PC-9 (cell line): ENCODE data around the gene MISP. TPM values are rescaled to one million over a fixed set of nuclear protein-coding genes. Genes with fewer than 3 reads are reported as not detected.
A peak's percentile ranks its signal among the peaks of the same experiment; 100 is the strongest.

Experiments
- BruUV-seq: library from RNA; stranded (reverse); fragments of 400-500 nt; replicated peaks from 2 replicates; lab custom pipeline; 2021; lab: Mats Ljungman, UMichigan
- CTCF ChIA-PET: fragments of 300-600 bp; sonication (Branson Sonifier 250); formaldehyde crosslinking; loops from one replicate; lab custom pipeline; 2022; ENCODE audit warnings: antibody characterized with exemption; lab: Charles Lee
- POLR2A ChIA-PET: fragments of 300-600 bp; sonication (Branson Sonifier 250); formaldehyde crosslinking; loops from one replicate; lab custom pipeline; 2022; ENCODE audit warnings: antibody characterized with exemption; ENCODE audit not compliant: unreplicated experiment; lab: Charles Lee
- DNase-seq, 2 experiments: peaks; one replicate each; pipeline versions ENCODE4 v3.0.0 to v3.0.0-alpha.2; 2015 to 2022; ENCODE audit warnings: mixed read lengths in 1 of 2
- H2AFZ ChIP-seq: fragments of 200-600 bp; sonication (generic); 2 replicates; pipeline ENCODE4 v1.8.1; 2017; ENCODE audit warnings: antibody characterized with exemption
- H3F3A ChIP-seq: fragments of 200-600 bp; sonication (generic); 2 replicates; pipeline ENCODE4 v1.8.1; 2017; ENCODE audit warnings: antibody characterized with exemption, mild to moderate bottlenecking, low read depth; ENCODE audit not compliant: insufficient read depth
- H3K27ac ChIP-seq: fragments of 200-600 bp; sonication (generic); 2 replicates; pipeline ENCODE4 v1.6.1; 2016; ENCODE audit warnings: mixed run types
- H3K27me3 ChIP-seq: fragments of 200-600 bp; sonication (generic); 2 replicates; pipeline ENCODE4 v1.6.1; 2016; ENCODE audit warnings: low read depth, mixed run types; ENCODE audit not compliant: insufficient read depth
- H3K36me3 ChIP-seq: fragments of 200-600 bp; sonication (generic); 2 replicates; pipeline ENCODE4 v1.6.1; 2016; ENCODE audit warnings: low read depth, mixed run types
- H3K4me1 ChIP-seq: fragments of 200-600 bp; sonication (generic); replicated peaks from 2 replicates; pipeline ENCODE4 v1.6.1; 2016; ENCODE audit warnings: mixed run types; ENCODE audit not compliant: insufficient read depth
- H3K4me2 ChIP-seq: fragments of 200-600 bp; sonication (generic); 2 replicates; pipeline ENCODE4 v1.6.1; 2017; ENCODE audit warnings: mixed run types
- H3K4me3 ChIP-seq: fragments of 200-600 bp; sonication (generic); 2 replicates; pipeline ENCODE4 v1.6.1; 2016; ENCODE audit warnings: mixed run types
- H3K79me2 ChIP-seq: fragments of 200-600 bp; sonication (generic); 2 replicates; pipeline ENCODE4 v1.6.1; 2017; ENCODE audit warnings: low read depth, mixed run types
- H3K9me2 ChIP-seq: fragments of 200-600 bp; sonication (generic); 2 replicates; pipeline ENCODE4 v1.8.1; 2017; ENCODE audit warnings: mild to moderate bottlenecking; ENCODE audit not compliant: insufficient read depth
- H3K9me3 ChIP-seq: fragments of 200-600 bp; sonication (generic); 2 replicates; pipeline ENCODE4 v1.8.1; 2016; ENCODE audit warnings: low read depth; ENCODE audit not compliant: insufficient read depth
- H4K20me1 ChIP-seq: fragments of 200-600 bp; sonication (generic); 2 replicates; pipeline ENCODE4 v1.8.1; 2017; ENCODE audit not compliant: insufficient read depth
- CTCF ChIP-seq: fragments of 200-600 bp; sonication (generic); conservative IDR thresholded peaks from 2 replicates; pipeline ENCODE4 v1.6.1; 2017; ENCODE audit warnings: mixed run types, antibody characterized with exemption, mild to moderate bottlenecking, moderate library complexity
- EZH2 ChIP-seq: fragments of 200-600 bp; sonication (generic); IDR thresholded peaks from 2 replicates; pipeline ENCODE4 v1.8.0; 2017; ENCODE audit warnings: antibody characterized with exemption, low read depth
- intact Hi-C: fragments of 100-400 bp; cut with micrococcal nuclease; formaldehyde crosslinking; loops from one replicate; pipeline ENCODE4 v1.10.0; 2022; ENCODE audit not compliant: unreplicated experiment
- total RNA-seq: library from RNA; stranded (reverse); gene quantifications from 2 replicates; pipeline ENCODE4 v1.2.3, GENCODE V29; 2021

MISP gene
- total RNA-seq, 1 experiment from 2014 or later = 91.6 TPM

GRCh38 chr19:756236-756635 is 5.3 kb downstream of the MISP start:
- Histone ChIP-seq H3K79me2 (peaks cover 62% of the 10 kb centered on the region), H3F3A (peaks cover 32% of the 10 kb centered on the region), H4K20me1 (peaks cover 47% of the 10 kb centered on the region), H3K4me2 (no peak overlapping the region), H2AFZ (no peak overlapping the region), H3K4me3 (no peak overlapping the region), H3K9me3 (no peaks in the 10 kb centered on the region), H3K36me3 (peaks cover 9% of the 10 kb centered on the region; the same call in 1 of the 2 replicates), H3K9me2 (no peaks in the 10 kb centered on the region), H3K27ac (no peak overlapping the region), H3K27me3 (no peaks in the 10 kb centered on the region), H3K4me1 (peaks cover 18% of the 10 kb centered on the region)
- TF ChIP-seq CTCF (no peak), EZH2 (no peak)
- DNase-seq = peak in 1 of 2 experiments; percentile 78
- ChIA-PET POLR2A (no interaction called here), CTCF (no interaction called here)
- BruUV-seq = no TSS peak
- intact Hi-C loops = no loop called here

- intact Hi-C loops = no loop called here
- Histone ChIP-seq H3K4me3 (no peak overlapping the region), H3K27ac (no peak overlapping the region), H4K20me1 (peaks cover 47% of the 10 kb centered on the region), H3K9me3 (no peaks in the 10 kb centered on the region), H3K36me3 (peaks cover 9% of the 10 kb centered on the region; the same call in 1 of the 2 replicates), H3K27me3 (no peaks in the 10 kb centered on the region), H2AFZ (no peak overlapping the region), H3F3A (peaks cover 25% of the 10 kb centered on the region), H3K4me1 (peaks cover 18% of the 10 kb centered on the region), H3K4me2 (no peak overlapping the region), H3K9me2 (no peaks in the 10 kb centered on the region), H3K79me2 (peaks cover 58% of the 10 kb centered on the region)
- POLR2A ChIA-PET = no interaction called here
- DNase-seq = no peak
- no peak for TF ChIP-seq EZH2
- TF ChIP-seq CTCF = no peak
- no TSS peak for BruUV-seq
- CTCF ChIA-PET = no interaction called here
Measured at GRCh38 chr19:756821-757688, 6.1 kb downstream of the MISP start.

GRCh38 chr19:757811-758668 is 7.1 kb downstream of the MISP start:
- H4K20me1 ChIP-seq = peaks cover 44% of the 10 kb centered on the region
- no peak overlapping the region for H2AFZ ChIP-seq
- H3K79me2 ChIP-seq = peaks cover 55% of the 10 kb centered on the region
- CTCF ChIA-PET = no interaction called here
- no peak overlapping the region for H3K4me2 ChIP-seq
- intact Hi-C loops = no loop called here
- POLR2A ChIA-PET = no interaction called here
- no peak overlapping the region for H3K27ac ChIP-seq
- no peak for TF ChIP-seq CTCF
- TF ChIP-seq EZH2 = no peak
- H3K4me1 ChIP-seq = peaks cover 14% of the 10 kb centered on the region
- DNase-seq = no peak
- H3K27me3 ChIP-seq = no peaks in the 10 kb centered on the region
- BruUV-seq = no TSS peak
- peaks cover 9% of the 10 kb centered on the region; the same call in 1 of the 2 replicates for H3K36me3 ChIP-seq
- no peaks in the 10 kb centered on the region for H3K9me2 ChIP-seq
- H3K9me3 ChIP-seq = no peaks in the 10 kb centered on the region
- peaks cover 24% of the 10 kb centered on the region for H3F3A ChIP-seq
- no peak overlapping the region for H3K4me3 ChIP-seq
